GM12878 (cell line): ENCODE data around the gene FASTK.

Source experiments
- CHD4 ChIP-seq: fragments of 200-600 bp; sonication (generic); IDR thresholded peaks from 2 replicates; pipeline ENCODE4 v1.6.1; 2016; ENCODE audit warnings: mild to moderate bottlenecking
- CTCF ChIP-seq, 3 experiments: IDR thresholded peaks in 2 of 3; conservative IDR thresholded peaks in 1 of 3; 2 replicates each; pipeline ENCODE4 v1.5.1; 2011; ENCODE audit warnings: low read depth in 3 of 3, low read length in 3 of 3, mild to moderate bottlenecking in 3 of 3, control low read depth in 2 of 3, moderate library complexity in 2 of 3, inconsistent platforms in 1 of 3, mixed read lengths in 1 of 3; ENCODE audit not compliant: control insufficient read depth in 2 of 3, insufficient read depth in 1 of 3; ENCODE audit errors: extremely low read depth in 1 of 3
- EP300 ChIP-seq, 2 experiments: fragments of 150-350 bp in 1 of 2; IDR thresholded peaks; 2 replicates each; pipeline ENCODE4 v1.6.1; 2011 to 2012; ENCODE audit warnings: low read depth in 2 of 2, low read length in 2 of 2, borderline replicate concordance in 1 of 2, improper control_type of control experiment in 1 of 2, inconsistent platforms in 1 of 2; ENCODE audit not compliant: control insufficient read depth in 1 of 2
- NR2C1 ChIP-seq: fragments of 450-650 bp; IDR thresholded peaks from 2 replicates; pipeline ENCODE4 v1.6.1; 2017; ENCODE audit warnings: antibody characterized with exemption, mild to moderate bottlenecking, moderate library complexity
- RAD21 ChIP-seq: IDR thresholded peaks from 2 replicates; pipeline ENCODE4 v1.6.1; 2011; ENCODE audit warnings: mild to moderate bottlenecking, low read depth, low read length, moderate library complexity; ENCODE audit not compliant: insufficient read depth
- TF ChIP-seq, protein P1 (sequence below): IDR thresholded peaks from 2 replicates; pipeline ENCODE4 v1.6.1; 2012; ENCODE audit warnings: mild to moderate bottlenecking, low read depth, low read length

DNA sequence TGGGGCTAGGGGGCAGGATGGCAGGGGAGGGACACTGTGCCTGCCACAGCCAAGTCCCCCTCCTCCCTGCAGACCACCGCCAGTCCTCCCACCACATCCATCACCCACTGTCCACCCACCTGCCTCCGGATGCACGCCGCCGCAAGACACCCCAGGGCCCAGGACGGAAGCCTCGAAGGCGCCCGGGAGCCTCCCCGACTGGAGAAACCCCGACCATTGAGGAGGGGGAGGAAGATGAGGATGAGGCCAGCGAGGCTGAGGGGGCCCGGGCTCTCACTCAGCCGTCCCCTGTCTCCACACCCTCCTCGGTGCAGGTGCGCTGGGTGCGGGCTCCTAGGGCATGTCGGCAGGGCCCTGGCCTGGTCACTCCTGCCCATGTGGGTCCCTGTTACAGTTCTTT is 16.2 kb downstream of the FASTK start:
- TF ChIP-seq CTCF (IDR thresholded peaks at IDR 0.05 in 2 of 3, conservative IDR thresholded peaks at IDR 0.05 in 1 of 3; ENCODE audit: control insufficient read depth in 2 of 3, extremely low read depth in 1 of 3, insufficient read depth in 1 of 3, low read depth in 3 of 3, low read length in 3 of 3) (no peak), RAD21 (no peak), CHD4 (no peak), EP300 (IDR thresholded peaks at IDR 0.05; ENCODE audit: borderline replicate concordance in 1 of 2, control insufficient read depth in 1 of 2, low read depth in 2 of 2, low read length in 2 of 2) (no peak), NR2C1 (no peak)
- TF ChIP-seq, protein P1, sequence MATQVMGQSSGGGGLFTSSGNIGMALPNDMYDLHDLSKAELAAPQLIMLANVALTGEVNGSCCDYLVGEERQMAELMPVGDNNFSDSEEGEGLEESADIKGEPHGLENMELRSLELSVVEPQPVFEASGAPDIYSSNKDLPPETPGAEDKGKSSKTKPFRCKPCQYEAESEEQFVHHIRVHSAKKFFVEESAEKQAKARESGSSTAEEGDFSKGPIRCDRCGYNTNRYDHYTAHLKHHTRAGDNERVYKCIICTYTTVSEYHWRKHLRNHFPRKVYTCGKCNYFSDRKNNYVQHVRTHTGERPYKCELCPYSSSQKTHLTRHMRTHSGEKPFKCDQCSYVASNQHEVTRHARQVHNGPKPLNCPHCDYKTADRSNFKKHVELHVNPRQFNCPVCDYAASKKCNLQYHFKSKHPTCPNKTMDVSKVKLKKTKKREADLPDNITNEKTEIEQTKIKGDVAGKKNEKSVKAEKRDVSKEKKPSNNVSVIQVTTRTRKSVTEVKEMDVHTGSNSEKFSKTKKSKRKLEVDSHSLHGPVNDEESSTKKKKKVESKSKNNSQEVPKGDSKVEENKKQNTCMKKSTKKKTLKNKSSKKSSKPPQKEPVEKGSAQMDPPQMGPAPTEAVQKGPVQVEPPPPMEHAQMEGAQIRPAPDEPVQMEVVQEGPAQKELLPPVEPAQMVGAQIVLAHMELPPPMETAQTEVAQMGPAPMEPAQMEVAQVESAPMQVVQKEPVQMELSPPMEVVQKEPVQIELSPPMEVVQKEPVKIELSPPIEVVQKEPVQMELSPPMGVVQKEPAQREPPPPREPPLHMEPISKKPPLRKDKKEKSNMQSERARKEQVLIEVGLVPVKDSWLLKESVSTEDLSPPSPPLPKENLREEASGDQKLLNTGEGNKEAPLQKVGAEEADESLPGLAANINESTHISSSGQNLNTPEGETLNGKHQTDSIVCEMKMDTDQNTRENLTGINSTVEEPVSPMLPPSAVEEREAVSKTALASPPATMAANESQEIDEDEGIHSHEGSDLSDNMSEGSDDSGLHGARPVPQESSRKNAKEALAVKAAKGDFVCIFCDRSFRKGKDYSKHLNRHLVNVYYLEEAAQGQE = no peak
